B cell (primary cell): Measurements from ENCODE around the gene DPYD.

Experiments used
- CTCF ChIP-seq: fragments of 200-600 bp; IDR thresholded peaks from one replicate; pipeline ENCODE4 v1.8.0; 2022; ENCODE audit warnings: antibody characterized with exemption, mild to moderate bottlenecking
- EZH2 ChIP-seq: IDR thresholded peaks from 2 replicates; pipeline ENCODE4 v1.6.1; 2012; ENCODE audit warnings: borderline replicate concordance, low read depth, mild to moderate bottlenecking, moderate library complexity, low read length; ENCODE audit not compliant: insufficient read depth, poor library complexity, severe bottlenecking

- TF ChIP-seq CTCF (no peak), EZH2 (no peak)
These were observed 854.0 kb downstream of the DPYD start for GRCh38 chr1:97066860-97067259.
